ENCODE results near the gene LRP1.

LRP1 gene

GRCh38 chr12:57183939-57184725 lies 55.8 kb downstream of the LRP1 start:
- DNase-seq, result no peak
- Histone ChIP-seq H3K9ac (ENCODE audit: low read length) (no peak overlapping the region), H3K36me3 (replicated peaks; ENCODE audit: insufficient read depth, low read length) (no peaks in the 10 kb centered on the region), H3K4me3 (ENCODE audit: low read length) (no peak overlapping the region), H3K79me2 (ENCODE audit: low read length) (no peaks in the 10 kb centered on the region), H3K9me2 (replicated peaks; ENCODE audit: insufficient read depth, low read length) (no peaks in the 10 kb centered on the region), H3K27ac (ENCODE audit: low read length) (no peak overlapping the region), H2AFZ (ENCODE audit: low read length) (no peak overlapping the region), H4K20me1 (ENCODE audit: insufficient read depth, low read length) (no peaks in the 10 kb centered on the region), H3K9me3 (replicated peaks; ENCODE audit: insufficient read depth, low read length) (no peaks in the 10 kb centered on the region), H3K4me1 (ENCODE audit: low read length) (peaks cover 3% of the 10 kb centered on the region; the same call in 1 of the 2 replicates), H3K27me3 (replicated peaks; ENCODE audit: insufficient read depth, low read length) (peaks cover 78% of the 10 kb centered on the region), H3F3A (ENCODE audit: insufficient read depth, low read length) (no peaks in the 10 kb centered on the region), H3K4me2 (ENCODE audit: low read depth, low read length) (no peak overlapping the region)
- TF ChIP-seq CTCF (IDR thresholded peaks at IDR 0.05; ENCODE audit: low read length), result no peak
- TF ChIP-seq EZH2 (optimal IDR thresholded peaks at IDR 0.05; ENCODE audit: low read depth, low read length), result no peak
- TF ChIP-seq EZH2phosphoT487 (IDR thresholded peaks at IDR 0.05; ENCODE audit: low read length), result no peak

DNA sequence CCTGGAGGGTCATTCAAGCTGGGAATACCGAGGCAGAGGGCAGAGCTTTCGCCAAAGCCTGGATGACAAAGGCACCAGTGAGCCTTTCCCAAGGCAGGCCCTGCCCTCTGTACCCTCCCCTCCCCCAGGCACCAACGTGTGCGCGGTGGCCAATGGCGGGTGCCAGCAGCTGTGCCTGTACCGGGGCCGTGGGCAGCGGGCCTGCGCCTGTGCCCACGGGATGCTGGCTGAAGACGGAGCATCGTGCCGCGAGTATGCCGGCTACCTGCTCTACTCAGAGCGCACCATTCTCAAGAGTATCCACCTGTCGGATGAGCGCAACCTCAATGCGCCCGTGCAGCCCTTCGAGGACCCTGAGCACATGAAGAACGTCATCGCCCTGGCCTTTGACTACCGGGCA lies 57.1 kb downstream of the LRP1 start:
- H3F3A ChIP-seq (ENCODE audit: insufficient read depth, low read length), result no peaks in the 10 kb centered on the region
- no peaks in the 10 kb centered on the region for H3K9me2 ChIP-seq (replicated peaks; ENCODE audit: insufficient read depth, low read length)
- H3K36me3 ChIP-seq (replicated peaks; ENCODE audit: insufficient read depth, low read length), result no peaks in the 10 kb centered on the region
- H3K4me1 ChIP-seq (ENCODE audit: low read length), result peaks cover 3% of the 10 kb centered on the region; the same call in 1 of the 2 replicates
- no peaks in the 10 kb centered on the region for H3K79me2 ChIP-seq (ENCODE audit: low read length)
- no peak overlapping the region for H3K27ac ChIP-seq (ENCODE audit: low read length)
- no peak overlapping the region for H3K4me3 ChIP-seq (ENCODE audit: low read length)
- H4K20me1 ChIP-seq (ENCODE audit: insufficient read depth, low read length), result no peaks in the 10 kb centered on the region
- H3K4me2 ChIP-seq (ENCODE audit: low read depth, low read length), result no peak overlapping the region
- H3K9me3 ChIP-seq (replicated peaks; ENCODE audit: insufficient read depth, low read length), result no peaks in the 10 kb centered on the region
- H3K9ac ChIP-seq (ENCODE audit: low read length), result no peak overlapping the region
- no peak for TF ChIP-seq CTCF (IDR thresholded peaks at IDR 0.05; ENCODE audit: low read length)
- no peak for TF ChIP-seq EZH2phosphoT487 (IDR thresholded peaks at IDR 0.05; ENCODE audit: low read length)
- no peak for TF ChIP-seq EZH2 (optimal IDR thresholded peaks at IDR 0.05; ENCODE audit: low read depth, low read length)
- no peak overlapping the region for H2AFZ ChIP-seq (ENCODE audit: low read length)
- no peak for DNase-seq
- H3K27me3 ChIP-seq (replicated peaks; ENCODE audit: insufficient read depth, low read length), result peaks cover 75% of the 10 kb centered on the region

- H3K9me2 ChIP-seq (replicated peaks; ENCODE audit: insufficient read depth, low read length), result no peaks in the 10 kb centered on the region
- no peak overlapping the region for H2AFZ ChIP-seq (ENCODE audit: low read length)
- H3K4me3 ChIP-seq (ENCODE audit: low read length), result no peak overlapping the region
- no peaks in the 10 kb centered on the region for H3F3A ChIP-seq (ENCODE audit: insufficient read depth, low read length)
- no peak for DNase-seq
- no peaks in the 10 kb centered on the region for H3K36me3 ChIP-seq (replicated peaks; ENCODE audit: insufficient read depth, low read length)
- H3K4me2 ChIP-seq (ENCODE audit: low read depth, low read length), result no peak overlapping the region
- peaks cover 69% of the 10 kb centered on the region for H3K27me3 ChIP-seq (replicated peaks; ENCODE audit: insufficient read depth, low read length)
- H4K20me1 ChIP-seq (ENCODE audit: insufficient read depth, low read length), result no peaks in the 10 kb centered on the region
- H3K27ac ChIP-seq (ENCODE audit: low read length), result no peak overlapping the region
- H3K9ac ChIP-seq (ENCODE audit: low read length), result no peak overlapping the region
- no peaks in the 10 kb centered on the region for H3K79me2 ChIP-seq (ENCODE audit: low read length)
- H3K4me1 ChIP-seq (ENCODE audit: low read length), result peaks cover 3% of the 10 kb centered on the region; the same call in 1 of the 2 replicates
- TF ChIP-seq EZH2 (optimal IDR thresholded peaks at IDR 0.05; ENCODE audit: low read depth, low read length), result no peak
- no peak for TF ChIP-seq EZH2phosphoT487 (IDR thresholded peaks at IDR 0.05; ENCODE audit: low read length)
- TF ChIP-seq CTCF (IDR thresholded peaks at IDR 0.05; ENCODE audit: low read length), result no peak
- H3K9me3 ChIP-seq (replicated peaks; ENCODE audit: insufficient read depth, low read length), result no peaks in the 10 kb centered on the region
Measured at GRCh38 chr12:57185906-57186508, 57.7 kb downstream of the LRP1 start.

All from MM.1S (cell line).